C4-2B (cell line): Measurements from ENCODE around the gene LRRK2.

Source experiments
- ZFX ChIP-seq: fragments of 450-650 bp; IDR thresholded peaks from 2 replicates; pipeline ENCODE4 v1.6.1; 2017
- TF ChIP-seq, protein P1 (sequence below): fragments of 450-650 bp; conservative IDR thresholded peaks from 2 replicates; pipeline ENCODE4 v1.5.1; 2017; ENCODE audit warnings: mild to moderate bottlenecking

GRCh38 chr12:40376533-40377267, 151.9 kb downstream of the LRRK2 start:
- TF ChIP-seq, protein P1, sequence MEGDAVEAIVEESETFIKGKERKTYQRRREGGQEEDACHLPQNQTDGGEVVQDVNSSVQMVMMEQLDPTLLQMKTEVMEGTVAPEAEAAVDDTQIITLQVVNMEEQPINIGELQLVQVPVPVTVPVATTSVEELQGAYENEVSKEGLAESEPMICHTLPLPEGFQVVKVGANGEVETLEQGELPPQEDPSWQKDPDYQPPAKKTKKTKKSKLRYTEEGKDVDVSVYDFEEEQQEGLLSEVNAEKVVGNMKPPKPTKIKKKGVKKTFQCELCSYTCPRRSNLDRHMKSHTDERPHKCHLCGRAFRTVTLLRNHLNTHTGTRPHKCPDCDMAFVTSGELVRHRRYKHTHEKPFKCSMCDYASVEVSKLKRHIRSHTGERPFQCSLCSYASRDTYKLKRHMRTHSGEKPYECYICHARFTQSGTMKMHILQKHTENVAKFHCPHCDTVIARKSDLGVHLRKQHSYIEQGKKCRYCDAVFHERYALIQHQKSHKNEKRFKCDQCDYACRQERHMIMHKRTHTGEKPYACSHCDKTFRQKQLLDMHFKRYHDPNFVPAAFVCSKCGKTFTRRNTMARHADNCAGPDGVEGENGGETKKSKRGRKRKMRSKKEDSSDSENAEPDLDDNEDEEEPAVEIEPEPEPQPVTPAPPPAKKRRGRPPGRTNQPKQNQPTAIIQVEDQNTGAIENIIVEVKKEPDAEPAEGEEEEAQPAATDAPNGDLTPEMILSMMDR: no peak
- no peak for TF ChIP-seq ZFX
